HG02981 (cell line): ENCODE measurements around the gene GPRC6A.

Source experiments
- ATAC-seq: cut with Tn5 transposase; IDR thresholded peaks from one replicate; pipeline ENCODE4 v1.9.1; 2021; ENCODE audit warnings: mild to moderate bottlenecking, moderate library complexity; ENCODE audit not compliant: unreplicated experiment

GPRC6A gene

DNA sequence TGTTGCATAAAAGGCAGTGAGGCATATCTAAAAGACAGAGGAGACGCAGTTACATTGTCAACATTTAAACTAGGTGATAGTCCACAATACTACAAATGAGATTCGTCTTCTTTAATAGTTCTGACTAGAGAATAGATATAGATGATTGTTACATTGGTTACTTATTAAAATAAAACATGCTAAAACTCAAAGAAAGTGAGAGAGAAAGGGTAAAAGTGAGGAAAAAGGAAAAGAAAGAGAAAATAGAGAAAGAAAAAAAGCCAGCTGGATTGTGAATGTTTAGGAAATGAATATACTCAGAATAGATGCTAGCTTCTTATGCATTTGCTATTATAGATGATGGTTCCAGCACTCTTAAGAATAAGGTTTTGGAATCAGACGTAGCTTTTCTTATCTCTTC, 35.7 kb downstream of the GPRC6A start:
- ATAC-seq: no peak

GRCh38 chr6:116783852-116784251, 45.0 kb downstream of the GPRC6A start:
- ATAC-seq: no peak

GRCh38 chr6:116779573-116780164, 49.2 kb downstream of the GPRC6A start:
- ATAC-seq: no peak

DNA sequence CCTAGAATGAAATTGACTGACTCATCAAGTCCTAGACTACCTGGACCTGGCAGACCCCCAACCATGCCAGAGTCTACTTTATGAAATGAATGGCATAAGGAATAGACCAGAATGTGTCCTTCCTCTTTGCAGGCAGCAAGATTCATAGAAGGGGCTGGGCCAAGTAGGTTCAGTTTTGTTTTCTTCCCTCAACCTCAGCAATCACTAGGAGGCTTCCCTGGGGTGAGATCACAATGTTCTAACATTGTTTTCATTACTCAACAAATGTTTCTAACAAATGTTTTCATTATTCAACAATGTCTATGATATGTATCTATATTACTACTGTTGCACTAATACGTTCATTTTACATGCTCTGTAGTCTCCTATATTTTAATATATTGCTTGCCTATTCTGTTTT, 55.0 kb downstream of the GPRC6A start:
- ATAC-seq: no peak

- ATAC-seq: no peak
Observed at GRCh38 chr6:116772450-116772849, 56.4 kb downstream of the GPRC6A start.

GRCh38 chr6:116767715-116768114, 61.2 kb downstream of the GPRC6A start:
- no peak for ATAC-seq

GRCh38 chr6:116766506-116767176, 62.2 kb downstream of the GPRC6A start:
- ATAC-seq: no peak

DNA sequence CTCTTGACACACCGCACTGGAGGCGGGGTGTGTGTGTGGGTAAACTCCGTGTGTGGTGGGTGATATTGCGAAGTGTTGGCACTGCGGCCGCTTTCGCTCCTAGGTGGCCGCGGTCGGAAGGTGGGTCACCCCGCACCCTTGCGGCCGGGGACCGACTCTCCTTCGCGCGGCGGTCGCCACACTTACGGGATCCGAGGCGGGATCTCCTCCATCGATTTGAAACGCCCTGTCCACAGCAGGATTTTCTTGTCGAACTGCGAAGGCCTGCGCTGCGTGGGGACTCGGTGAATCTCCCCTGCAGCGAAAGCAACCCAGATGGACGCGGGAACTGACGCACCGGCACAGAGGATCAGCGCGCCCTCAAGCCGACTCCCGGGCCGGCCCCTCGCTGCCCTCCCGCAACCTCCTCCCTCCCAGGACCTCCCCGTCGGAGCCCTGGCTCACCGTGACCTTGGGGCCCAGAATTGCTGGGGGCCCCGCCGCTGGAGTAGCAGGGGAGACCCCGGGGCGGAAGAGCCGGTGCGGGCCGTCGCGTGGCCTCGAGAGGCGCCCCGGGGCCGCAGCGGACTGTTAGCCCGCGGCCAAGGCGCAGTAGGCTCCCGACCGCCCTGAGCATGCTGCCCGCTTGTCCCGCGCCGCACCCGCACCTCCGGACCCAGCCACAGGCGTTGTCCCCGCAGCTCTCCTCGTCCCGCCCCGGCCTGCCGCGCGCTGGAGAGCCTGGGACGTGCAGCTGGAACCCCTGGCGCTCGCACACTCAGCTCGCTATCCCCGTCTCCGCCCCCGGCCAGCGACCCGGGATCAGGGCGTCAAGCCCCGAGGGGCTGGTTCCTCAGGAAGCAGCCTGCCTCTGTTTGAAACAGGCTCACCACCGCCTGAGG, 63.7 kb downstream of the GPRC6A start, which contains the start of gene FAM162B:
TSS of gene FAM162B (minus strand) at position 759 of the 881 bp plus-strand sequence. CDS start at position 616, 143 bp downstream.
- no peak for ATAC-seq

DNA sequence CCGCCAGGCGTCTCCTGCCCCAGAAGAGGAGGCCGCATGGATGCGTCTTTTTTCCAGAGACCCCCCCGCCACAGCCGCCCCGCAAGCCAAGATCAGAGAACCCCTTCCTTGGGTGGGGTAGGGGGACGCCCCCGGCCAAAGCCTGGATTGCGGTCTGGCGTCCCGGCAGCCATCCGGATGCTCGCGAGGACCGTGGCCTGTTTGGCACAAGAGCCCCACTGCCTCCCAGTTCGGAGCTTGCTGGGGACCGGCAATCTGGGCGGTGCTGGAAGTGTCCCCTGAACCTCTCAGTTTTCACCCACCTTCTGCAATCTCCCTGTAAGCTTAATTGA, 64.3 kb downstream of the GPRC6A start:
- ATAC-seq: no peak

DNA sequence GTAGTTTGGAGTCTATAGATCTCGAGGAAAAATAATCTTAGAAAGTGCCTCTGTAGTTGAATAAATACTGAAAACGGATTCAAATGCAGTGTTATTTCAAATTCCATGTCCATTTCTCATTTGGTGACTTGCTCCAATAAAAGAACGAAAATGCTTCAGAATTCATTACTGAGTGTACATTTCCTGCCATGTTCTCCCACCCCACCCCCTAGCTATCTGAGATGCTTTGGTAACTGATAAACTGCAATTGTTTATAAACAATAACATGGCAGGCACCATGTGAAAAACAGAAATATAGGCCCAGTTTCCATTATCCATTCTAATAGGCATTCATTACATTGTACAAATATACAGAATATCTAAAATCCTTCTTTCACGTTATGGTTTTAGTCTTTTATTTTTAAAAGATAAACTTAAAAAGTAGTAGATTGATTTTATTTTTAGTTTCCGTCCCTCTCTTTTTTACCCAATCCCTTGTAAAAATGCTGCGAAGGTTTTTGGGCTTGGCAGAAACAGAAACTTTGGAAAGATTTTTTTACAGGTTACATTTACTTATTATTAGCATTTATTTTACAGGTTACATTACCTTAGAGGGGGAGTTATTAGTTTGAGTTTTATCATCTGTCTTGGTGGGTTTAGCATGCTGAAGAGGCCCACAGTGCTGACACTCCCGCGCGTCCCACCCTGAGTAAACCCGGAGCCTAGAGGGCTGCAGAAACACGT, 64.8 kb downstream of the GPRC6A start:
- ATAC-seq: no peak

DNA sequence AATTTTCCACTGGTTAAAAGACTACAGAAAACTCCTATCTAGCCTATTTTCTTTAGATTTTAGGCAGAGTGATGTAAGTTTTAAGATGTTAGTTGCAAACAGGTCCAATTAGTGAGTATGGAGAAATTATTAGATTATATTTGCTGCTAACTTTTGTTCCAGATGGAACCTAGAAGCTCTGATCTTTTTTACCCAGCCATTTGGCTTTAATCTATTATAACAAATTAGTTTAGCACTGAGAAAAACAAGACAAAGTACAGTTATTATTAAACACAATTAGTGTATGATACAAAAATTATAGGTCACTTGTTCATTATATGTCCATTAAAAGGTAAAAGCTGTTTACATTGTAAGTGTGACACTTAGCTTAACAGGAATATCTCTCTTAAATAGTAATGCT, 65.8 kb downstream of the GPRC6A start:
- no peak for ATAC-seq

- ATAC-seq: no peak
Observed at GRCh38 chr6:116762235-116762634, 66.6 kb downstream of the GPRC6A start.

- no peak for ATAC-seq
Observed at GRCh38 chr6:116761779-116762178, 67.1 kb downstream of the GPRC6A start.

GRCh38 chr6:116745176-116745575, 83.7 kb downstream of the GPRC6A start:
- no peak for ATAC-seq
